ENCODE results near the gene BAZ1A.

BAZ1A gene

DNA sequence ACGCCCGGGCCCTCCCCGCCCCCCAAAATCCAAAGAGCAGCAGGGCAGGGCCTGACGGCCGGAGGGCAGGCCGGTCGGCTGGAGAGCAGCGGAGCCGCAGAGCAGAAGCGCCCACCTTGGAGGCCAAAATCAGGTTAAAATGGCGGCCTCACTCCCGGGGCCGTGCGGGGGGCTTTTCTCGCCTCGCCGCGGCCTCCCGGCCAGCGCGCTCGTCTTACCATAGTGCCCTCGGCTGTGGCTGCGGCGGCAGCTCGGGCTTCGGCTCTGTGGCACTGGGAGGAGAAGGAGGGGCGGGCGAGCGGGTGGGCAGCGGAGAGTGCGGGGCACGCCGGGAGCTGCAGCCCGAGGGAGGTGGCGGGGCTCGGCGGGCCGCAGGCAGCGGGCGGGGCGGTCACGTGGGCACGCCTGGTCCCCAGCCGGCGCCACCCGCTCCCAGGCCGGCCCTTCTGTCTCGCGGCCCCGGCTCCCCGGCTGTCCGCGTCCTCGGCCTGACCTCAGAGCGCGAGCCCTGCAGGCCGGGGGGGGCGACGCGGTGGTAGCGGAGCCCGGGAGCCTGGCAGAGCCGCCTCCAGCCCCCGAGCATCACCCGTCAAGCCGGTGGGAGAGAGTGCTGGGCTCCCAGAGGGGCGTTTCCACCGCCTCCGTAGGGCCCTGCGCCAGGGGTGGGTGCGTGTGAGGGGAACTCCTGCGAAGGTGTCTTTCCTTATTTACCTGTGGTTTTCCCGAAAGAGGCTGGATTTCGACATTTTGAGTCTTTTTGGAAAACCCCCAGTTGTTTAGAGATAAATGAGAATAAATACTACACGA is 160.6 kb downstream of the BAZ1A start, which contains the start of gene CFL2:
CFL2 (minus strand) TSS at position 274 of the 807 bp plus-strand sequence; CDS start at position 221, 53 bp downstream.
- no peak for TF ChIP-seq FOXP2 (optimal IDR thresholded peaks at IDR 0.05; ENCODE audit: borderline replicate concordance, extremely low read depth, extremely low read length, insufficient read depth)
- peak; percentile 46; the same call in 1 of the 2 replicates for TF ChIP-seq POLR2AphosphoS5 (IDR thresholded peaks at IDR 0.05; ENCODE audit: low read depth, low read length)
- TF ChIP-seq TAF1 (IDR thresholded peaks at IDR 0.05; ENCODE audit: borderline replicate concordance, insufficient read depth, low read length), result 0 out of 2 replicates have a peak, but pooled peaks have one; percentile 47

GRCh38 chr14:34713681-34714319 is 161.4 kb downstream of the BAZ1A start:
- TF ChIP-seq POLR2AphosphoS5 (IDR thresholded peaks at IDR 0.05; ENCODE audit: low read depth, low read length) (no peak), FOXP2 (optimal IDR thresholded peaks at IDR 0.05; ENCODE audit: borderline replicate concordance, extremely low read depth, extremely low read length, insufficient read depth) (no peak), SIN3A (IDR thresholded peaks at IDR 0.05; ENCODE audit: borderline replicate concordance, insufficient read depth, low read length) (no peak), TAF1 (IDR thresholded peaks at IDR 0.05; ENCODE audit: borderline replicate concordance, insufficient read depth, low read length) (no peak)
- TF ChIP-seq, protein P1, sequence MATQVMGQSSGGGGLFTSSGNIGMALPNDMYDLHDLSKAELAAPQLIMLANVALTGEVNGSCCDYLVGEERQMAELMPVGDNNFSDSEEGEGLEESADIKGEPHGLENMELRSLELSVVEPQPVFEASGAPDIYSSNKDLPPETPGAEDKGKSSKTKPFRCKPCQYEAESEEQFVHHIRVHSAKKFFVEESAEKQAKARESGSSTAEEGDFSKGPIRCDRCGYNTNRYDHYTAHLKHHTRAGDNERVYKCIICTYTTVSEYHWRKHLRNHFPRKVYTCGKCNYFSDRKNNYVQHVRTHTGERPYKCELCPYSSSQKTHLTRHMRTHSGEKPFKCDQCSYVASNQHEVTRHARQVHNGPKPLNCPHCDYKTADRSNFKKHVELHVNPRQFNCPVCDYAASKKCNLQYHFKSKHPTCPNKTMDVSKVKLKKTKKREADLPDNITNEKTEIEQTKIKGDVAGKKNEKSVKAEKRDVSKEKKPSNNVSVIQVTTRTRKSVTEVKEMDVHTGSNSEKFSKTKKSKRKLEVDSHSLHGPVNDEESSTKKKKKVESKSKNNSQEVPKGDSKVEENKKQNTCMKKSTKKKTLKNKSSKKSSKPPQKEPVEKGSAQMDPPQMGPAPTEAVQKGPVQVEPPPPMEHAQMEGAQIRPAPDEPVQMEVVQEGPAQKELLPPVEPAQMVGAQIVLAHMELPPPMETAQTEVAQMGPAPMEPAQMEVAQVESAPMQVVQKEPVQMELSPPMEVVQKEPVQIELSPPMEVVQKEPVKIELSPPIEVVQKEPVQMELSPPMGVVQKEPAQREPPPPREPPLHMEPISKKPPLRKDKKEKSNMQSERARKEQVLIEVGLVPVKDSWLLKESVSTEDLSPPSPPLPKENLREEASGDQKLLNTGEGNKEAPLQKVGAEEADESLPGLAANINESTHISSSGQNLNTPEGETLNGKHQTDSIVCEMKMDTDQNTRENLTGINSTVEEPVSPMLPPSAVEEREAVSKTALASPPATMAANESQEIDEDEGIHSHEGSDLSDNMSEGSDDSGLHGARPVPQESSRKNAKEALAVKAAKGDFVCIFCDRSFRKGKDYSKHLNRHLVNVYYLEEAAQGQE (IDR thresholded peaks at IDR 0.05; ENCODE audit: insufficient read depth in 1 of 2, low read depth in 2 of 2, low read length in 2 of 2), result no peak

DNA sequence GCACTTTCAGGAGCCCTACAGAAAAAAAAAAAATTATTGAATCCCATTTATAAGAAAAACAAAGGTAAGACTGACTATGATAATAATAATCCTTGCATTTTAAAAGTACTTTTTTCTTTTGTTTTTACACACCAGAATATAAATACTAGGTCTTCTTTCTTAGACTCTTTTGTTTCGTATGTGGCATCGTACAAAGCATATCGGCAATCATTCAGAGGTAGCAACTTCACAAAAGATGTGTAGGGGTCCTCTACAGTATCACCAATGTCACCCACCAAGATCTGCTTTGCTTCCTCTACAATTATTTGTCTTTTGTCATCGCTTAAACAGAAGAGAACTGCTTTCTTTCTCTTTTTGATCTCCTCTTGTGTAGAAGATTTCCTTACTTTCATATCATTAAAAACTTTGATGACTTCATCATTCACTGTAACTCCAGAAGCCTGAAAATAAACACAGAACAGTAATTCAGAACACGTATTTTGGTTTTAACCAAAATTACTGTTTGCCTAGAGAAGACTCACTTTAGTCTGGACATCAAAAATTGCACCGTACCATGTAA is 162.0 kb downstream of the BAZ1A start:
- TF ChIP-seq TAF1 (IDR thresholded peaks at IDR 0.05; ENCODE audit: borderline replicate concordance, insufficient read depth, low read length) (no peak), POLR2AphosphoS5 (IDR thresholded peaks at IDR 0.05; ENCODE audit: low read depth, low read length) (no peak), SIN3A (IDR thresholded peaks at IDR 0.05; ENCODE audit: borderline replicate concordance, insufficient read depth, low read length) (no peak), FOXP2 (optimal IDR thresholded peaks at IDR 0.05; ENCODE audit: borderline replicate concordance, extremely low read depth, extremely low read length, insufficient read depth) (no peak)
- TF ChIP-seq, protein P1 (IDR thresholded peaks at IDR 0.05; ENCODE audit: insufficient read depth in 1 of 2, low read depth in 2 of 2, low read length in 2 of 2), result no peak

GRCh38 chr14:34711796-34712712 is 163.1 kb downstream of the BAZ1A start:
- TF ChIP-seq, protein P1 (IDR thresholded peaks at IDR 0.05; ENCODE audit: insufficient read depth in 1 of 2, low read depth in 2 of 2, low read length in 2 of 2), result no peak
- TF ChIP-seq POLR2AphosphoS5 (IDR thresholded peaks at IDR 0.05; ENCODE audit: low read depth, low read length) (no peak), SIN3A (IDR thresholded peaks at IDR 0.05; ENCODE audit: borderline replicate concordance, insufficient read depth, low read length) (no peak), FOXP2 (optimal IDR thresholded peaks at IDR 0.05; ENCODE audit: borderline replicate concordance, extremely low read depth, extremely low read length, insufficient read depth) (no peak), TAF1 (IDR thresholded peaks at IDR 0.05; ENCODE audit: borderline replicate concordance, insufficient read depth, low read length) (no peak)
